Measurements from ENCODE around the gene EPB41L2.

The EPB41L2 gene

DNA sequence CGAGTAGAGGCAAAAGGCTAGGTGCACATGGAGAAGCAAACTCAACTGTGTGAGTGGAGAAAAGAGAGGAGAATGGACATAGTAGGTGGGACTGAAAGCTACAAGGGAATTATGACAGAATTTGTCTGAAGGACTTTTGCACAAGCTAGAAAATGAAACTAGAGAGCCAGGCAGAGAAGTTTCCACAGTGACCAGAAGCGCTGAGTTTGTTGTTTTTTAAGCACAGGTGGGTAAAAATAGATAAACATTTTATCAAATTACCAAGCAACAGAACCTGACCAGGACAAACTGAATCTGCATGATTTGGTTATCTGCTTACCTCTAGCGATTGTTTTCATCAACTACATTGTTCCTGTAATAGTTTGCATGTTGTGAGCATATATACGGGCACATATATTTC is 197.3 kb downstream of the EPB41L2 start:
- DNase-seq (ENCODE audit: low read depth): no peak

DNA sequence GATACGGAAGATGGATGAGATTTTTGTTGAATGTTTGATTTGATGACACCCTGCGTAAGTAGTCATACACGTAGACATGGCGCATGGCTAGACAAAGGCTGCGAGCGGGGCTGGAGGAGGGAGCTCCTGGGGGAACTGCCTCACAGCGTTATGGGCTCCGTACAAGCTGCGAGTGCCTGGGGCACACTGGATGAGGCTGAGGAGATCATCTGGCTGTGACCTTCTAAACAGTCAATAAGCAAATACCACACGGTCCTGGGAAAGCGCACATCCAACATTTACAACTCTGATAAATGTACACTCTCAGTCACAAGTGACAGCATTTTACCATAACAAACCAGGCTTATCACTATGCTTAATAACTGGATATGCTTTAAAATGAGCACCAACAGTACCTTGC is 198.7 kb downstream of the EPB41L2 start:
- no peak for DNase-seq (ENCODE audit: low read depth)

DNA sequence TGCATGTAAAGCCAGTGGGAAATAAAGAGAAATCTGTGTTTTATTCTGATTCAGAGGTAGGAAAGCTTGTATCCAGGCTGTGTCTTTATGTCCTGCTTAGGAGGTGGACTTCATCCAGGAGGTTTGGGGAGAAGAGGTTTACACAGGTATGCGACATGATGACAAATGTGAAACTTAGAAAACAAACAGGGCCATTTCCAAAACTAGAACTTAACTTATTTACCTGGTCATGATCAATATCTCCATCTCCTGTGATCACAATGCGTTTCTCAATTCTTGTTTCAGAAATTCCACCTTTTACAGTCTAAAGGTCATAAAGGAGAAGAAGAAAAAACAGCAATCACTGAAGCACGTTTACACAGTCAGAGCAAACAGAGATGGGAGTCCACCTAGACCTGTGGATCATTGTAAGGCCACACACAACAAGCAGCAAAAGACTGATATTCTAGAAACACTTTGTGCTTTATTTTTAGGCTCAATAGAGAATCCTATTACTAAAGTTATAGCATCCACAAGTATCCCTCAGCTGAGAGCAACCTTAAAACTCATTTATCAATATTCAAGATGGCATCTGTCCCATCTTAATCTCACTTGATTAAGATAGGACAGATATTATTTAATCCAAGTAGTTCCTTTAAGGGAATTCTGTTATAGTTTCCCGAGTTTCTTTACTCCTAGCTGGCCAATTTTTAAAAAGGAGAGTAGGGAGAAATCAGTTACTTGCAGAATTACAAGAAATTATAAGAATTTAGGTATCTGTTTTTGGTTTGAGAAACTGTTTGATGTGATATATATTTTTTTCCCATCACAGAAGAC is 199.4 kb downstream of the EPB41L2 start:
- DNase-seq (ENCODE audit: low read depth): no peak

DNA sequence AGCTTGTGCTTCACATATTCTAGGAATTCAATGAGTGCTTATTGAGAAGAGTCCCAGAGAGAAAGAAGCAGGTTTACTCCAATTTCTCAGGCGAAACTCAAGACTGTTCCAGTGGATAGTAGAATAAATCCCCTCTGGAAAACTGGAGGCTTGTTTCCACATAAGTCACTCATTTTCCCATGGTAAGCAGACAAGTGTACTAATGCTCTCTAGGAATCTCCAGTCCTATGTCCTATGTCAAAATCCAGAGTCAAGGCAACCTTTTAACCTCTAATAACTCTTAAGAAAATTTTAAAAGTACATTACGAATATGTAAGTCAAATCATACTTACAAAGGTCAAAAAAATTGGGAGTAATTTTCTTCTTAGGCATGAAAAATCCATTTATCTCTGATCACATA is 200.7 kb downstream of the EPB41L2 start:
- DNase-seq (ENCODE audit: low read depth): no peak

DNA sequence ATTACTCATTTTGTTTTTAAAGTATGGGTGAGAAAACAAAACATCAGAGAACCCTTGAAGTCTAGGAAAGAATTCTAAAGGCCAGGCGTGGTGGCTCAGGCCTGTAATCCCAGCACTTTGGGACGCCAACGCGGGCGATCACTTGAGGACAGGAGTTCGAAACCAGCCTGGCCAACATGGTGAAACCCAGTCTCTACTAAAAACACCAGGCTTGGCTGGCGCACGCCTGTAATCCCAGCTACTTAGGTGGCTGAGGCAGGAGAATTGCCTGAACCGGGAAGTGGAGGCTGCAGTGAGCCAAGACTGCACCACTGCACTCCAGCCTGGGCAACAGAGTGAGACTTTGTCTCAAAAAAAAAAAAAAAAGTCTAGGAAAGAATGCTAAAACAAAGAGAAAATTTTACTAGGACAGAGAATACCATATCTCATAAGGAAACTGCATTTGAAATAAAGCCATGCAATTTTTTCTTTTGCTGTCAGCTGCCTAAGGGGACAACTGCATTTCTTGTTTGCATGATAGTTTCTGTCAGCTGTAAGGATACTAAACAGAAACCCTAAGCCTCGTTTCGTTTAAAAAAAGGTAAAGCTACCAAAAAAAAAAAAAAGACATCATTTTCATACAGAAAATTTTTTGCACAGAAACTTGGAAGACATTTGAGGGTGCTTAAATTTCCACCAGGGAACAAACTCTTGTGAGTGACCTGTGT is 203.7 kb downstream of the EPB41L2 start:
- no peak for DNase-seq (ENCODE audit: low read depth)

DNA sequence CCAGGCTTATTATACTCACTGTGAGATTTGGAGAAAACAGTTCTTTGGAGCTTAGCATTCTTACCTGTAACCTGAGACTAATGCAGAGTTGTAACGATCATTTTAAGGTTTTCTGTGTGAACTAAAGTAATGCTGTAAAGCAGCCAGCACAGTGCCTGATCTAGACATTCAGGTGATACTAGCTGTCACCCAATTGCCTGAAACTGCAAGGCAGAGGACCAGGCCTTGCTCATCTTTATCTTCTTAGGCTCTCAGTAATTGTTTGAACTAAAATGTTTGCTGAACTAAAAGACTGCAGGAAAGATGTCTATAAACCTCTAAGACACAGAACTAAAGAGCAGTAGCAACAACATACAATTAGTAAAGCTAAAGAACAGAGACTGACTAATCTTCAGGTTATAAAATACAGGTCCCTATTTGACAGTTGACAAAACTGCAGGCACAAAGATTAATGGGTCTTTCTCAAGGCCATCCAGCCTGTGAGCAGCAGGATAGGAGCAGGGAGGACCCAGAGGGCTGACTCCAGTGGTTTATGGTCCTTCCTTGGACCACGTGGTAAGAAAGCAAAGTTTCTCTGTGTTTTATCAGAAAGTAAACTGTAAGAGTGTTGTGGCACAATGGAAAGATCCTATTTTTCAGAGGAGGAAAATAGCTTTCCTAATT is 204.4 kb downstream of the EPB41L2 start:
- DNase-seq (ENCODE audit: low read depth): no peak

DNA sequence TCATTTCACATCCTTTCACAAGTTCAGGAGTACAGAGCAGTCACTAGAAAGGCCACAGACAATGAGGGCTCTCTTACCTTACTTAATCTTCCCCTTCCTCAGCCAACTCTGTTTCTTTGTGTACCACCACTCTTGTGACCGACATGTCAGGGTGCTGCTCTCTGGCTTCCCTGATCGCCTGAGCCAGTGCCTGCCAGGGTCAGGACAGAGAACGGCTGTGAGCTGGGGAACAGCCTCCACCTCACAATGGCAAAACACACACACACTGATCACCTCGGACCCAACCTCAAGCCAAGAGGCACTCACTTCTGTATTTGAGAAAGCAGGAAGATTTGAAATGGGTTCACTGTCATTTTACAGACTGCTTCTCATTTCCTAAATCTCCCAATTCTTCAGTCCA is 205.0 kb downstream of the EPB41L2 start:
- no peak for DNase-seq (ENCODE audit: low read depth)

DNA sequence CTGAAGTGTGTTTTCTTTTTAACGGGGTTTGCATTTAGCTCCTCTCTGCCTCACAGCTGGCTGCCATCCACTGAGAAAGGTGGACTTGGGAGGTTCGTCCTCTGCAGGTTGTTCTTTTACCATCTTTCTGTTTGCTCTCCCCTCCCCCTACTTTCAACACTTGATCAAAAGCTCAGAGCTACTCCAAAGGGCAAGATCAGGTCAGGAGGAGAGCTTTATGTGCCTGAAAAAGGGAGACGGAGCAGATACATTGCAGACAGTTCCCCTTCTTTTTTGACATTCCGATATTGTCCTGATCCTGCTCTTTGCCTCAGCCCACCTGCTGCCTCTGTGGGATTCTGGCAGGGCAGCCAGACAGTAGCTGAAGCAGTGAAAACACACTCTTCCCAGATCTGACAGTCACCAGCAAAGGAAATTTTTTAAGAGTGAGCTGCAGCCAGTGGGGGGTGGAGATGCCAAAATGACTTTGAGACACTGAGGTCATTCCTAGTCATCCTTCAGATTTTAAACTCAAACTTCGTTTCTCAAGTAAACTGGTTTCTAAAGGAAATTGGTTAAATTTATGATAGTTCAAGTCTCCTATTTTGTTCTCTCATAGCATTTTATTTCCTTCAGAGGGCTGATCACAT is 209.4 kb downstream of the EPB41L2 start:
- DNase-seq (ENCODE audit: low read depth): no peak

DNA sequence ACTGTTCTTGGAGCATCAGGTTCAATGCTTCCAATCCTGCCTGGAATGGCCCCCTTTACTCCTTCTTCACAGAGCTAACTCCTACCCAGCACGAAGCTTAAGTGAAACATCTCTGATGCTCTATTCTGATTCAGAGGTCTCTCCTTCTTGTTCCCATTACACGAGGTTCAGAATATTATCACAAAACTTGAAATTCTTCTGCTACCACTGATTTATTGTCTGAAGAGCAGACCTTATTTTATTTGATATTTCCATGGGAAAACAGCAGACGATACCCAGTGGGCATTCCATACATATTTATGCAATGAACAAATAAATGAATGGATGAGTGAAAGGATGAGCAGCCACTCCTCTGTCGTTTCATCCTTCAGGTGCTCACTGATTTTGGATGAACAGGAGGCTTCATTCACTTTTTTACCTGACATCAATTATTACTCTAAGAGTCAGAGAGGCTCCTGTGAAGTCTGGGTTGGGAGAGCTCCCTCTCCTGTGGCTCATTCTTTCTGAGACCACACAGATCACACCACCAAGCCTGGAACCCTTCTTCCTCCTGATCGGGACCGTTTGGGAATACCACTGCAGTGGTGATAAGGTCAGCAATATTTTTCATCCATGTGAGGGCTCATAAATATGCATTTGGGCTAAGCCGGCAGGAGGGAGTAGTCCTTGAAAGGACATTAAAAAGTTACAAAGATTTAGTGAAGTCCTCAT is 210.0 kb downstream of the EPB41L2 start:
- no peak for DNase-seq (ENCODE audit: low read depth)

DNA sequence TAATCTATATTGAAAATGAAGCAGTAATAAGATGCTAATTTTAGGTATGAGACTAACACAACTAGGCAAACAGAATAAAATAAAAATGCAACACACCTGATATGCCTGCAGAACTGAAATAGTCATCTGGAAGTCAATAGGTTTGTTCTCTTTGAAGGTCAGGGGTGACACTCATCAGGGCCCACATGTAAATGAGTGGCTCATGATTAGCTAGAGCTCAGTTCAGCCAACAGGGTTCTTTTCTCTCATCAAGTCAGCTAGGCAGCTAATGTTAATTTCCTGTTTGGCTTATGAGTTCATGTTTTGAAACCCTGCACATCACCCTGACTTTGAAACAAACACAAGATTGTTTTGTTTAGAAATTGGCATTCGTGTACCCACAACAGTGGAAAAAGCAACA is 212.0 kb downstream of the EPB41L2 start:
- DNase-seq (ENCODE audit: low read depth): no peak

DNA sequence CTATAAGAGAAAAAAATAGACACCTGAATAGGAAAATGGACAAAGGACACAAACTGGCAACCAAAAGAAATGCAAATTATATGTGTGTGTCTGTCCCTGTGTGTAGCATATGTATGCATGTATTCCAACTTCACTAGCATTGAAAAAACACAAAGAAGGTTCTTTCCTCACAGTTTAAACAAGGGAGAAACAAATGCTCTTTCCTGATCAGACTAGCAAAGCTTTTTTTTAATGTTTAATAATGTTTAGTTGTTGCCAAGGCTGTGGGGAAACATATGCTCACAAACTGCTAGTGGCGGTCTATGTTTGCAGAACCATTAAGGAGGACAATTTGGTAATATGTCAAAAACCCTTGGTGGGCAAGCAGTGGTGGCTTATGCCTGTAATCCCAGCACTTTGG is 213.5 kb downstream of the EPB41L2 start:
- no peak for DNase-seq (ENCODE audit: low read depth)

DNA sequence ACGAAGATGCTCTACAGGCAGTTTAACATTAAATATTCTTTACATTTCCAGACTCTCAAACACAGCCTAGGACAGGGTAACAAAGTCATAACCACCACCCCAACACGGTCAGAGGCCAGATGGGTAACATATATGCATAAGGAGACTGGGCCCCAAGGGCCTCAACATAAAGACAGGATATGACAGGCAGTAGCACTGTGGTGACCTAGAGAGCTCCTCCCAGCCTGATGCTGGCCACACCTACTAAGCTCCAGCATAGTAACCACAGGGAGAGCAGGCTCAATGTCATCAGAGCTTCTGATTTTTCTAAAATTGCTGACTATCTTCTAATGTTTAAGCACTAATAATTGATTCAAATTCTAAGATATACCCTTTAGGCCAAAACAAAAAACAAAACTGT is 214.1 kb downstream of the EPB41L2 start:
- no peak for DNase-seq (ENCODE audit: low read depth)

DNA sequence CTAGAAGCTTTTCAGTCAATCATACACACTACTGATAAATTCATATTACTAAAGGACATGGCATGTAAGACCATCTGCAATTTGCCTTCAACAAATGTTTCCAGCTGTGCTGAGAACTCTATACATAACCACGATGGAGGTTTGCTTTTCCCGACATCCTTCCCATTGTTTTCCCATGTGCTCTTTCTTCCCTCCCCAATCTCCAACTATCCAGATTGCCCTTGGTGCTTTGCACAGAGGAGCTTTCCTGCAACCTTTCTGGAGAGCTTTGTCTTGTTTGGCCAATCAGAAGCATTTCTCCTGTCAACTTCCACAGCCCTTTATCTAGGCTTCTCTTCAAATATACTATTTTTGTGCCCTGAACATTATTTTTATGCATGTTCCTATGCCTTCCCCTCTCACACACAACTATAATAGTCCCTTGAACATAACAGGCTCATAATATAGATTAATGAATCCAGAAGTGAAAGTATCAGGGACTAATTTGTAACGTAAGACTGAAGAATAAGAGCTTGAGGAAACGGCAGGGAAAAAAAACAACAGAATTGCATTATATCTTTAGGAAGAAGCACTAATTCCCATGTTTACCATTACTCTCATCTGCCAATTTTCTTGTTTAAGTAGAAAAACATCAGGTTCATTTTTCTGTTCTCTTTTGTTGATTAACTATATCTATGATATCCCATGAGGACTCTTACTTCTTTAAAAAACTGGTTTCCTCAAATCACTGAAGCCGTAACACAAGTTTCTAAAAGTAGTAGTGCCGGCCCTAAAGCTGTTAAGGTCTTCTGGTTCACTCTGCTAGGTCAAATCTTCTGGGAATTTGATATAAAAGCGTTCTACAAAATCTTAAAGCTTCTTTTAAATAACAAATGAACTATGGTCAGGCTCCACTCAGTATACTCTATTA is 215.8 kb downstream of the EPB41L2 start:
- DNase-seq (ENCODE audit: low read depth): no peak

DNA sequence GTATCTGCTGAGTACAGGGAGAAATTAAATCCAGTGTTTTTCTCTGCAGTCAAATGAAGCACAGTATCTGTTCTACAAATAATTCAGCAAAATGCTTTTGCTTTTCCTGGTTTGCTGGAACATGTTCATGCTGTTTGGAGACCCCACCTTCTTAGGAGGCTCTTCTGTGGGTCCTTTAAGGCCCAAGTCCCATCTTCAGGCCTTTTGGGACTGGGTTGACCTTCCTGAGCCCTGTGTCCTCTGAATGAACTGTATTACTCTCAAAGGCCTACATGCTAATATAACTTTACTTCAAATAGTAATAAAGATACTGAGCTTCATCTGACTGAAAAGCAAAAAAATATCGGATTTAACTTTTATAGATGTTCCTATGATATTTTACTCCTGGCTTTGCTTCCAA is 216.5 kb downstream of the EPB41L2 start:
- DNase-seq (ENCODE audit: low read depth): no peak

DNA sequence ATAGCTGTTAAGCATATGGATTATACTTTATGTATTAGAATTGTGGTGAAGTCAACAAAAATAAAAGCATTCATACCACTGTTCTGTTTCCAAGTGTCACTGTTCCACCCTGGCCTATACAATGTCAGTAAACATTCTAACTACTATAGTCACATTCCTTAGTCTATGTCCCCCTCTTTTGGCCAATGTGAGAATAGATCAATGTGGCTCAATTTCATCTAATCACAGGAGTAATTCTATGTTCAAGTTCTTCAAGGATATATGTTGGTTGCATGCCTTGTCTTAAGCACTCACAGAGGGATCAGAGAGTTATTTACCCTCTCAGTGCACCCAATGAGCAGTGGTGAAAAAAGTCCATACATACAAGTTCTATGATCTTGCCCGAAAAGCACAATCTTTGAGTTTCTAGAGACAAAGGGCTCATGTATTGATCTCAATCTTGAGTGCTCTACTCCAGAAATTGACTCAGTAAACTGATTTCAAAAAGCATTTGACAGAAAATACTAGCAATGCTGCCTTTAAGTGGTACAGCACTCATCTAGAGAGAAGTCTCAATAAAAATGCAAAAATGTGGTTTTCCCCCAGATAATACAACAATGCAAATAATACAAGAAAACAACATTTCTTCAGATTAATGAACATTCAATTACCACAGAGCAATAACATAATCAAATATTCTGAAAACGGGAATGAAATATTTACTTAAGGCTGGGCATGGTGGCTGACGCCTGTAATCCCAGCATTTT is 219.3 kb downstream of the EPB41L2 start:
- no peak for DNase-seq (ENCODE audit: low read depth)

DNA sequence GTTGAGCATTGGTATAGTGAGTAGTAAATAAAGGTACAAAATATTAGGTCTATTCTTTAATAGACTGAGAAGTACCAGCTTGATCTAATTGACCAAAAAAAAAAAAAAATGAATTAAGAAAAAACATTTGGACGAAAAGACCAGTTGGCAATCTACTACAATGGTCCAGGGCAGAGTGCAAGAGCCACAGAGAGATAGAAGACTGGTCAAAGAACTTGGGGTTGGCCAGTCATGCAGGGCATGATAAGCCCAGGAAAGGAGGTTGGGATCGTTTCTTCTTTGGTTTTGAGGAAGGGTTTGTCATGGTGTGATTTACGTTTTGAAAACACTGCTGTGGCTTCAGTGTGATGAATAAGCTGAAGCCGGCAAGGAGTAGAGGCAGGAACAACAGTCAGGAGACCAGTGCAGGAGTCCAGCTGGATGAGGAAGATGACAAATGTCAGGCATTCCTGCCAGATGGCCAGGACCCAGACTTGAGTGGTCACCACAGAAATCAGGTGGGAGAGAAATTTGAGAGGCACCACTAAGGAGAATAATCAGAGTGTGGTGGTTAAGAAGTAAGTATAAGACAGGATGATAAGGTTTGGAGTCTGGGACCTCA is 221.8 kb downstream of the EPB41L2 start:
- DNase-seq (ENCODE audit: low read depth): no peak

DNA sequence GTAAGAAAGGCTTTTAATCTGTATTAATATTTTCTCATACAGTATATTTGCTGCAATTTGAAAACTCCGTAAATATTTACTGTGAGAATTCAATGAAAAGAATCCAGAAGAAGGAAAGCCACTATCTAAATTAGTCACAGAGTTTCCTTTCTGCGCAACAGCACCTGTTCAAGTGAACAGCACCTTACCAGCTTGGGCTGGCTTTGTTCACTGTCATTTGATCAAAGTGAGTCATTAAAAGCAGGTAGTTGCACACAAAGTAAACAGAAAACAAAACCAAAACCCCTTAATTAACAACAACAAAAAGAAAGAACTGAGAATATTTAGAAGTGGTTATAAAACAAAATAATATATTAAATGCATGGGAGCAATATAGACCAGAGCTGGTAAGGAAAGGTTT is 223.0 kb downstream of the EPB41L2 start:
- DNase-seq (ENCODE audit: low read depth): no peak

DNA sequence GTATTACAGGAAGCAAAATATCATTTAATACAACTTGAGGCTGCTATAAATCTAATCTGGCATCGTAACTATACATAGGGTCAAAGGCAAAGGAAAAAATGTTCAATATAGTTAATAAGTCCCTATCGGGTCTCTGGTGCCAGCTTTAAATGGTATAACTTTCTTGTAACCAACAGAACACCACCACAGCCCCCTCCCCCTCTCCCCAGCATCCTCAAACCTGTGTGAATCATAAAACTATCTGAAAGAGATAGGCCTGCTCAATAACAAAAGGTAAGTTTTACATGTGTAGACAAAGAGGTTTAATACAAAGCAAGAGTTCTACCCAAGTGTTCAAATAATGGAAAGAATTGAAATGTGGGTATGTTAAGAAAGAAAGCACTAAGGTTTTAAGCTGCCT is 223.7 kb downstream of the EPB41L2 start:
- DNase-seq (ENCODE audit: low read depth): no peak

DNA sequence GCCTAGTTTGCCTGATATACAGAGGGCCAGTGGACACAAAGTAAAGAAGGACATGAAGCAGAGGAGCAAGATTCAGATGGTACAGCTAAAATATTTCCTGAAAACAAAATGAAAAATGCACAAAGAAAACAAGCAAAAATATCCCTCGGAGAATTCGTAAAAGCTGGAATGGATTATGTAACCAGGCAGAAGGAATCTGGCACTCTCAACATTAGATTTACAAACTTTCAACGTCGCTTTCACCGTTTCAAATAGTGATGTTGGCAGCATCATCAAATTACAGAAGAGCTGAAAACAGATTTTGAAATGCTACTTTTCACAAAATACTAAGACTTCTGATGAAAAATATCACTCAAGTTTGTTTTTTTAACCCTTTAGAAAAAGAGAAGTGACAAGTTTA is 224.1 kb downstream of the EPB41L2 start:
- DNase-seq (ENCODE audit: low read depth): no peak

Data from activated T-cell treated with anti-CD3 and anti-CD28 coated beads for 48 hours (primary cell).